CD14-positive monocyte (primary cell): Measurements from ENCODE around the gene ST7. TPM values are rescaled to one million over a fixed set of nuclear protein-coding genes. Genes with fewer than 3 reads are reported as not detected.

Source experiments
- DNase-seq, 3 donors: peaks; one replicate each; pipeline ENCODE4 v3.0.0-alpha.2; 2011 to 2022
- H2AFZ ChIP-seq: 2 replicates; pipeline ENCODE4 v1.6.0; 2012; ENCODE audit warnings: mild to moderate bottlenecking, low read depth, low read length, inconsistent platforms; ENCODE audit not compliant: insufficient read depth, poor library complexity, severe bottlenecking
- H3K27ac ChIP-seq, 2 donors: 1 replicate in 1 of 2; 2 replicates in 1 of 2; pipeline ENCODE4 v1.5.1; 2012 to 2013; ENCODE audit warnings: low read length in 2 of 2, control low read depth in 1 of 2, inconsistent platforms in 1 of 2, low read depth in 1 of 2, mild to moderate bottlenecking in 1 of 2
- H3K27me3 ChIP-seq, 2 donors: one replicate each; pipeline versions ENCODE4 v1.6.0 to v1.6.1; 2011 to 2013; ENCODE audit warnings: low read length in 2 of 2; ENCODE audit not compliant: control insufficient read depth in 2 of 2, insufficient read depth in 2 of 2
- H3K36me3 ChIP-seq, 2 donors: replicated peaks in 1 of 2; 1 replicate in 1 of 2; 2 replicates in 1 of 2; pipeline versions ENCODE4 v1.5.1 to v1.6.1; 2012 to 2013; ENCODE audit warnings: low read length in 2 of 2, control low read depth in 1 of 2, inconsistent platforms in 1 of 2, mild to moderate bottlenecking in 1 of 2; ENCODE audit not compliant: insufficient read depth in 2 of 2, control insufficient read depth in 1 of 2
- H3K4me1 ChIP-seq, 2 donors: 1 replicate in 1 of 2; 2 replicates in 1 of 2; pipeline versions ENCODE4 v1.5.1 to v1.6.1; 2012 to 2013; ENCODE audit warnings: low read length in 2 of 2, control low read depth in 1 of 2, inconsistent platforms in 1 of 2, mild to moderate bottlenecking in 1 of 2, moderate library complexity in 1 of 2; ENCODE audit not compliant: insufficient read depth in 2 of 2, control insufficient read depth in 1 of 2
- H3K4me2 ChIP-seq: replicated peaks from 2 replicates; pipeline ENCODE3; 2012; ENCODE audit warnings: low read length, moderate library complexity, mild to moderate bottlenecking; ENCODE audit not compliant: poor library complexity, severe bottlenecking; ENCODE audit errors: extremely low read depth
- H3K4me3 ChIP-seq, 3 experiments: fragments of 200-600 bp in 1 of 3; sonication (generic) in 1 of 3; replicated peaks in 1 of 3; 1 replicate in 2 of 3; 2 replicates in 1 of 3; pipeline ENCODE4 v1.5.1; 2011 to 2013; ENCODE audit warnings: low read length in 3 of 3, mild to moderate bottlenecking in 3 of 3, control low read depth in 2 of 3, low read depth in 2 of 3, inconsistent platforms in 1 of 3, moderate library complexity in 1 of 3
- H3K79me2 ChIP-seq: 2 replicates; pipeline ENCODE4 v1.6.0; 2012; ENCODE audit warnings: mild to moderate bottlenecking, control low read depth, inconsistent platforms, low read length, moderate library complexity; ENCODE audit not compliant: insufficient read depth
- H3K9ac ChIP-seq: 2 replicates; pipeline ENCODE4 v1.6.0; 2017; ENCODE audit warnings: low read length, mild to moderate bottlenecking; ENCODE audit not compliant: insufficient read depth, poor library complexity, severe bottlenecking
- H3K9me3 ChIP-seq, 2 donors: replicated peaks in 1 of 2; 1 replicate in 1 of 2; 2 replicates in 1 of 2; pipeline versions ENCODE4 v1.5.1 to v1.6.1; 2012 to 2013; ENCODE audit warnings: low read length in 2 of 2, control low read depth in 1 of 2; ENCODE audit not compliant: control insufficient read depth in 1 of 2, insufficient read depth in 1 of 2
- H4K20me1 ChIP-seq: 2 replicates; pipeline ENCODE4 v1.6.0; 2012; ENCODE audit warnings: mild to moderate bottlenecking, low read length, control low read depth, moderate library complexity; ENCODE audit not compliant: insufficient read depth
- H3K27ac Mint-ChIP-seq, 7 donors: one replicate each; pipeline ENCODE4 v1.8.0; 2020; ENCODE audit warnings: mild to moderate bottlenecking in 7 of 7, mixed read lengths in 7 of 7, moderate library complexity in 6 of 7, inconsistent platforms in 2 of 7
- H3K27me3 Mint-ChIP-seq, 3 donors: one replicate each; pipeline ENCODE4 v1.8.0; 2021 to 2022; ENCODE audit warnings: low read depth in 3 of 3, mild to moderate bottlenecking in 3 of 3, mixed read lengths in 3 of 3, moderate library complexity in 3 of 3, inconsistent platforms in 1 of 3
- H3K36me3 Mint-ChIP-seq, 2 donors: one replicate each; pipeline ENCODE4 v1.8.0; 2020; ENCODE audit warnings: mixed read lengths in 2 of 2, inconsistent platforms in 1 of 2, mild to moderate bottlenecking in 1 of 2
- H3K4me1 Mint-ChIP-seq: one replicate; pipeline ENCODE4 v1.8.0; 2020; ENCODE audit warnings: mild to moderate bottlenecking, mixed read lengths
- H3K4me3 Mint-ChIP-seq, 2 donors: one replicate each; pipeline ENCODE4 v1.8.0; 2020; ENCODE audit warnings: mild to moderate bottlenecking in 2 of 2, mixed read lengths in 2 of 2, moderate library complexity in 1 of 2
- H3K9me3 Mint-ChIP-seq, 7 donors: one replicate each; pipeline ENCODE4 v1.8.0; 2020 to 2022; ENCODE audit warnings: mixed read lengths in 7 of 7, mild to moderate bottlenecking in 6 of 7, moderate library complexity in 6 of 7, inconsistent platforms in 2 of 7
- CTCF ChIP-seq: fragments of 200-600 bp; IDR thresholded peaks from one replicate; pipeline ENCODE4 v1.8.0; 2022; ENCODE audit warnings: antibody characterized with exemption, mild to moderate bottlenecking
- WGBS: methylation state at CpG from one replicate; pipeline ENCODE4 v1.1.5; 2013; ENCODE audit warnings: missing lambda C conversion rate; ENCODE audit not compliant: insufficient coverage; 5-methylcytosine and 5-hydroxymethylcytosine counted together
- intact Hi-C, 2 donors: fragments of 100-400 bp; cut with micrococcal nuclease; formaldehyde crosslinking; loops; one replicate each; pipeline versions ENCODE4 v1.15.0 to v1.15.1; 2023
- polyA plus RNA-seq, 3 donors: library from polyadenylated mRNA; depleted of rRNA in 1 of 3; unstranded in 2 of 3; stranded (reverse) in 1 of 3; fragments of 300-500 nt in 2 of 3; fragments of >200 nt in 1 of 3; fragmentation: Illumina TruSeq in 2 of 3; gene quantifications; 1 replicate in 2 of 3; 2 replicates in 1 of 3; pipeline ENCODE4 v1.2.3, GENCODE V29; 2012 to 2021

The ST7 gene
- polyA plus RNA-seq, 3 donors, result 3.6 to 5.5 (median 4.1) TPM

GRCh38 chr7:117005449-117005848 lies 52.1 kb downstream of the ST7 start:
- Histone ChIP-seq H3K9me3 (no peaks in the 10 kb centered on the region), H3K27ac (no peak overlapping the region), H3K36me3 (no peaks in the 10 kb centered on the region), H3K4me1 (peaks cover 25 to 26% of the 10 kb centered on the region in 2 donors), H2AFZ (no peak overlapping the region), H4K20me1 (no peaks in the 10 kb centered on the region), H3K9ac (no peak overlapping the region), H3K27me3 (peaks cover 0 to 2% of the 10 kb centered on the region in 2 donors), H3K79me2 (peaks cover 3% of the 10 kb centered on the region), H3K4me2 (no peak overlapping the region), H3K4me3 (no peak overlapping the region)
- TF ChIP-seq CTCF, result no peak
- Mint-ChIP-seq H3K4me3 (no peak overlapping the region), H3K9me3 (no peaks in the 10 kb centered on the region), H3K4me1 (peaks cover 36% of the 10 kb centered on the region), H3K27me3 (peaks cover 0 to 3% (median 0%) of the 10 kb centered on the region in 3 donors), H3K36me3 (peaks cover 0 to 1% of the 10 kb centered on the region in 2 donors), H3K27ac (no peak overlapping the region)
- 90% methylated on average over 2 of the region's 2 CpGs for whole genome bisulfite sequencing
- intact Hi-C loops, result no loop called here
- no peak for DNase-seq

- intact Hi-C loops, result no loop called here
- H3K79me2 ChIP-seq, result peaks cover 8% of the 10 kb centered on the region
- H3K9me3 ChIP-seq, result no peaks in the 10 kb centered on the region
- H3K4me2 ChIP-seq, result no peak overlapping the region
- Mint-ChIP-seq H3K27ac (no peak overlapping the region), H3K27me3 (peaks cover 2 to 9% (median 5%) of the 10 kb centered on the region in 3 donors), H3K4me3 (no peak overlapping the region), H3K4me1 (peaks cover 52% of the 10 kb centered on the region), H3K9me3 (no peaks in the 10 kb centered on the region), H3K36me3 (peaks cover 0 to 6% of the 10 kb centered on the region in 2 donors)
- no peaks in the 10 kb centered on the region for H4K20me1 ChIP-seq
- no peak overlapping the region for H3K9ac ChIP-seq
- H3K36me3 ChIP-seq, result no peaks in the 10 kb centered on the region
- WGBS, result no CpG with 5 or more reads among the region's 5 CpGs
- H3K4me1 ChIP-seq, result peaks cover 26 to 30% of the 10 kb centered on the region in 2 donors
- no peak for DNase-seq
- H2AFZ ChIP-seq, result no peak overlapping the region
- no peak overlapping the region for H3K4me3 ChIP-seq
- H3K27ac ChIP-seq, result no peak overlapping the region
- peaks cover 0 to 2% of the 10 kb centered on the region in 2 donors for H3K27me3 ChIP-seq
- TF ChIP-seq CTCF, result no peak
These were observed 53.8 kb downstream of the ST7 start for GRCh38 chr7:117006907-117007684.
